H1 (cell line): ENCODE results near the gene ACOT6. TPM values are rescaled to one million over a fixed set of nuclear protein-coding genes. Genes with fewer than 3 reads are reported as not detected.

Experiments used
- CTCF ChIA-PET: fragments of 300-600 bp; sonication (Branson Sonifier 250); formaldehyde crosslinking; loops from one replicate; lab custom pipeline; 2021; ENCODE audit not compliant: partially characterized antibody; lab: Charles Lee
- POLR2A ChIA-PET: fragments of 300-600 bp; sonication (Branson Sonifier 250); formaldehyde crosslinking; loops from one replicate; lab custom pipeline; 2021; ENCODE audit warnings: inconsistent platforms; ENCODE audit not compliant: partially characterized antibody; lab: Charles Lee
- DNase-seq, 2 experiments: peaks; one replicate each; pipeline versions ENCODE4 v3.0.0 to v3.0.0-alpha.2; 2010 to 2022; ENCODE audit warnings: low spot score in 2 of 2, low read depth in 1 of 2, mixed read lengths in 1 of 2
- FAIRE-seq: peaks from 2 replicates; lab custom pipeline; 2011; peaks lifted over from hg19 to GRCh38; lab: Jason Lieb, UNC
- H2AFZ ChIP-seq: 2 replicates; pipeline ENCODE4 v1.8.1; 2012; ENCODE audit warnings: low read length, inconsistent platforms
- H2AK5ac ChIP-seq: 2 replicates; pipeline ENCODE4 v1.6.1; 2013; ENCODE audit warnings: low read depth, low read length
- H2BK120ac ChIP-seq: replicated peaks from 2 replicates; pipeline ENCODE3; 2013; ENCODE audit warnings: low read depth, low read length, inconsistent platforms
- H2BK12ac ChIP-seq: 2 replicates; pipeline ENCODE4 v1.6.1; 2013; ENCODE audit warnings: low read depth, low read length
- H2BK15ac ChIP-seq: 2 replicates; pipeline ENCODE4 v1.6.1; 2013; ENCODE audit warnings: low read length
- H2BK20ac ChIP-seq: 2 replicates; pipeline ENCODE4 v1.6.1; 2013; ENCODE audit warnings: low read length
- H2BK5ac ChIP-seq: 2 replicates; pipeline ENCODE4 v1.6.1; 2013; ENCODE audit warnings: low read depth, low read length
- H3K14ac ChIP-seq: 2 replicates; pipeline ENCODE4 v1.6.1; 2013; ENCODE audit warnings: inconsistent platforms; ENCODE audit not compliant: insufficient read length
- H3K18ac ChIP-seq: 2 replicates; pipeline ENCODE4 v1.6.1; 2013; ENCODE audit warnings: low read length; ENCODE audit errors: extremely low read depth
- H3K23ac ChIP-seq: 2 replicates; pipeline ENCODE4 v1.6.1; 2013; ENCODE audit warnings: inconsistent platforms; ENCODE audit not compliant: insufficient read length
- H3K23me2 ChIP-seq: 2 replicates; pipeline ENCODE4 v1.6.1; 2013; ENCODE audit warnings: low read depth, low read length
- H3K27ac ChIP-seq: 2 replicates; pipeline ENCODE4 v1.6.1; 2011; ENCODE audit warnings: low read depth, low read length, inconsistent platforms
- H3K27me3 ChIP-seq, 4 experiments: replicated peaks in 1 of 4; 1 replicate in 1 of 4; 2 replicates in 3 of 4; pipeline versions ENCODE4 v1.6.1 to v1.8.1; 2011 to 2013; ENCODE audit warnings: low read length in 3 of 4, mild to moderate bottlenecking in 3 of 4, inconsistent platforms in 2 of 4, mixed read lengths in 2 of 4, moderate library complexity in 1 of 4; ENCODE audit not compliant: control insufficient read depth in 3 of 4, insufficient read depth in 3 of 4; ENCODE audit errors: extremely low read depth in 1 of 4
- H3K36me3 ChIP-seq, 4 experiments: 2 replicates each; pipeline versions ENCODE4 v1.6.1 to v1.8.1; 2011 to 2013; ENCODE audit warnings: mild to moderate bottlenecking in 4 of 4, low read length in 3 of 4, moderate library complexity in 2 of 4, control low read depth in 1 of 4, inconsistent platforms in 1 of 4; ENCODE audit not compliant: insufficient read depth in 4 of 4, control insufficient read depth in 2 of 4
- H3K4ac ChIP-seq: replicated peaks from 2 replicates; pipeline ENCODE3; 2013; ENCODE audit warnings: low read length, low read depth, mixed read lengths, inconsistent platforms; ENCODE audit not compliant: insufficient read length
- H3K4me1 ChIP-seq, 4 experiments: replicated peaks in 1 of 4; 1 replicate in 1 of 4; 2 replicates in 3 of 4; pipeline versions ENCODE4 v1.6.1 to v1.8.1; 2011 to 2013; ENCODE audit warnings: low read length in 3 of 4, inconsistent platforms in 2 of 4, mixed read lengths in 1 of 4; ENCODE audit not compliant: insufficient read depth in 4 of 4, control insufficient read depth in 3 of 4
- H3K4me2 ChIP-seq, 2 experiments: 2 replicates each; pipeline versions ENCODE4 v1.6.1 to v1.8.1; 2011 to 2013; ENCODE audit warnings: low read depth in 2 of 2, low read length in 2 of 2, control low read depth in 1 of 2, inconsistent platforms in 1 of 2, mild to moderate bottlenecking in 1 of 2; ENCODE audit not compliant: insufficient read depth in 1 of 2
- H3K4me3 ChIP-seq, 4 experiments: fragments of 200-600, 300-600 bp in 1 of 4; sonication (generic), shearing (Covaris generic), sonication (Bioruptor Twin) in 1 of 4; 2 replicates each; pipeline versions ENCODE4 v1.5.1 to v1.8.1; 2011 to 2016; ENCODE audit warnings: low read length in 4 of 4, low read depth in 3 of 4, control low read depth in 2 of 4, inconsistent platforms in 2 of 4, mild to moderate bottlenecking in 2 of 4, mixed read lengths in 1 of 4, moderate library complexity in 1 of 4; ENCODE audit not compliant: insufficient read depth in 2 of 4; ENCODE audit errors: extremely low read depth in 1 of 4
- H3K56ac ChIP-seq: replicated peaks from 2 replicates; pipeline ENCODE3; 2013; ENCODE audit warnings: low read depth, mild to moderate bottlenecking, mixed read lengths, low read length, inconsistent platforms; ENCODE audit not compliant: insufficient read length
- H3K79me1 ChIP-seq: 2 replicates; pipeline ENCODE4 v1.6.1; 2013; ENCODE audit warnings: low read depth, low read length, control low read depth
- H3K79me2 ChIP-seq, 2 experiments: 2 replicates each; pipeline versions ENCODE4 v1.6.1 to v1.8.1; 2012 to 2013; ENCODE audit warnings: low read length in 2 of 2, mild to moderate bottlenecking in 2 of 2, inconsistent platforms in 1 of 2; ENCODE audit not compliant: insufficient read depth in 2 of 2, control insufficient read depth in 1 of 2
- H3K9ac ChIP-seq, 4 experiments: replicated peaks in 1 of 4; 1 replicate in 1 of 4; 2 replicates in 3 of 4; pipeline versions ENCODE4 v1.6.1 to v1.8.1; 2011 to 2013; ENCODE audit warnings: low read depth in 3 of 4, low read length in 3 of 4, control low read depth in 2 of 4, mild to moderate bottlenecking in 2 of 4, moderate library complexity in 2 of 4, inconsistent platforms in 1 of 4; ENCODE audit errors: extremely low read depth in 1 of 4
- H3K9me3 ChIP-seq, 2 experiments: 2 replicates each; pipeline versions ENCODE4 v1.6.1 to v1.8.1; 2012 to 2013; ENCODE audit warnings: mild to moderate bottlenecking in 2 of 2, moderate library complexity in 2 of 2, control low read depth in 1 of 2, inconsistent platforms in 1 of 2, low read depth in 1 of 2, low read length in 1 of 2, mixed read lengths in 1 of 2; ENCODE audit not compliant: insufficient read depth in 2 of 2
- H4K20me1 ChIP-seq, 2 experiments: replicated peaks in 1 of 2; 2 replicates each; pipeline versions ENCODE3 to v1.8.1; 2011 to 2013; ENCODE audit warnings: inconsistent platforms in 2 of 2, low read length in 2 of 2, mild to moderate bottlenecking in 1 of 2; ENCODE audit not compliant: insufficient read depth in 2 of 2, control insufficient read depth in 1 of 2
- H4K5ac ChIP-seq: 2 replicates; pipeline ENCODE4 v1.6.1; 2013; ENCODE audit warnings: low read length, low read depth, mixed read lengths, inconsistent platforms; ENCODE audit not compliant: insufficient read length
- H4K8ac ChIP-seq: 2 replicates; pipeline ENCODE4 v1.8.0; 2013; ENCODE audit warnings: mild to moderate bottlenecking, moderate library complexity, low read length, inconsistent platforms; ENCODE audit not compliant: insufficient read depth; ENCODE audit errors: extremely low read depth
- H4K91ac ChIP-seq: replicated peaks from 2 replicates; pipeline ENCODE3; 2013; ENCODE audit warnings: low read length, mixed read lengths, inconsistent platforms; ENCODE audit not compliant: insufficient read length
- CHD1 ChIP-seq: IDR thresholded peaks from 2 replicates; pipeline ENCODE4 v1.6.1; 2012; ENCODE audit warnings: low read depth, low read length, improper control_type of control experiment
- CREB1 ChIP-seq: IDR thresholded peaks from 2 replicates; pipeline ENCODE4 v1.6.1; 2012; ENCODE audit warnings: inconsistent platforms
- E2F6 ChIP-seq: IDR thresholded peaks from 2 replicates; pipeline ENCODE4 v1.6.1; 2012; ENCODE audit warnings: inconsistent platforms
- FOSL1 ChIP-seq: IDR thresholded peaks from 2 replicates; pipeline ENCODE4 v1.6.1; 2011; ENCODE audit warnings: mild to moderate bottlenecking, low read depth, low read length, moderate library complexity; ENCODE audit not compliant: insufficient read depth
- GABPA ChIP-seq: IDR thresholded peaks from 2 replicates; pipeline ENCODE4 v1.6.1; 2011; ENCODE audit warnings: mild to moderate bottlenecking, low read length, moderate library complexity, borderline replicate concordance; ENCODE audit not compliant: insufficient read depth
- RFX5 ChIP-seq: IDR thresholded peaks from 2 replicates; pipeline ENCODE4 v1.6.1; 2011; ENCODE audit warnings: low read depth, low read length, improper control_type of control experiment, borderline replicate concordance
- WGBS, 2 experiments: shearing (Covaris generic) in 1 of 2; methylation state at CpG; one replicate each; pipeline versions ENCODE4 v1.1.6 to v1.1.7; 2013 to 2015; ENCODE audit warnings: low lambda C conversion rate in 2 of 2, mixed read lengths in 2 of 2, inconsistent platforms in 1 of 2, low coverage in 1 of 2, missing lambda C conversion rate in 1 of 2; ENCODE audit not compliant: insufficient replicate concordance in 2 of 2, insufficient coverage in 1 of 2, insufficient read length in 1 of 2; ENCODE audit errors: extremely low coverage in 1 of 2, missing lambda C conversion rate in 1 of 2; 5-methylcytosine and 5-hydroxymethylcytosine counted together
- polyA plus RNA-seq, 7 experiments: library from polyadenylated mRNA; depleted of rRNA in 3 of 7; stranded (reverse) in 5 of 7; unstranded in 2 of 7; fragments of >200 nt in 5 of 7; fragments of 200-250 nt in 2 of 7; gene quantifications; 1 replicate in 5 of 7; 2 replicates in 1 of 7; 4 replicates in 1 of 7; pipeline versions ENCODE4 v1.2.1 to v1.2.3, GENCODE V29; 2011 to 2013; ENCODE audit warnings: missing spikeins in 2 of 7, mixed read lengths in 2 of 7
- total RNA-seq: library from RNA; stranded (reverse); fragmentation: NEBNext Ultra II Directional; extraction: Animal tissue kit (Norgen Biotek cat#: 25700); gene quantifications from 2 replicates; pipeline ENCODE4 v1.2.1, GENCODE V29; 2021

ACOT6 gene
- total and polyA plus RNA-seq, 2 of the 8 experiments (the other 6 are each of a cell fraction or from before 2014, with no cell fraction given) = not detected

- H3K9ac ChIP-seq = peak overlapping the region; percentile 45 to 64 (median 58); a peak in 5 of 7 replicates
- H4K91ac ChIP-seq = no peak overlapping the region
- DNase-seq = no peak
- no peaks in the 10 kb centered on the region for H3K36me3 ChIP-seq
- no peak overlapping the region for H2BK20ac ChIP-seq
- no peaks in the 10 kb centered on the region; a peak in 1 of 7 replicates for H3K27me3 ChIP-seq
- 16% methylated on average over 7 of the region's 7 CpGs; no CpG with 5 or more reads in 1 of the 2 experiments for WGBS, 2 experiments
- H3K18ac ChIP-seq = no peak overlapping the region
- no peak overlapping the region for H3K56ac ChIP-seq
- H2AK5ac ChIP-seq = no peak overlapping the region
- peak overlapping the region; percentile 87 to 96 (median 94) for H3K4me3 ChIP-seq
- H3K23me2 ChIP-seq = peaks cover 4% of the 10 kb centered on the region; the same call in 1 of the 2 replicates
- H2BK12ac ChIP-seq = no peak overlapping the region
- no peak overlapping the region for H4K5ac ChIP-seq
- peaks cover 0 to 3% of the 10 kb centered on the region in 2 experiments; a peak in 2 of 4 replicates for H3K79me2 ChIP-seq
- no peak overlapping the region for H4K8ac ChIP-seq
- FAIRE-seq = no peak
- H3K4me2 ChIP-seq = peak overlapping the region; percentile 74 to 77
- 0 out of 2 replicates have a peak, but pooled peaks cover 2% of the 10 kb centered on the region for H3K79me1 ChIP-seq
- TF ChIP-seq CHD1 = no peak
- TF ChIP-seq RFX5 = no peak
- TF ChIP-seq GABPA = no peak
- TF ChIP-seq CREB1 = no peak
- no peak for TF ChIP-seq E2F6
- TF ChIP-seq FOSL1 = no peak
- no peak overlapping the region for H2BK5ac ChIP-seq
- H2BK15ac ChIP-seq = no peak overlapping the region
- H3K14ac ChIP-seq = no peak overlapping the region
- no peak overlapping the region for H3K23ac ChIP-seq
- H3K4ac ChIP-seq = no peak overlapping the region
- H4K20me1 ChIP-seq = no peaks in the 10 kb centered on the region
- ChIA-PET POLR2A (interaction anchor here (0.8 to 1.2 kb wide), 2 partner anchors 12 to 72 kb away, joined by 3 to 4 read pairs; no protein-coding TSS in a partner anchor), CTCF (interaction anchor here (1.6 kb wide), 1 partner anchor 12 kb away, joined by 6 read pairs; no protein-coding TSS in a partner anchor)
- H2BK120ac ChIP-seq = no peak overlapping the region
- H3K27ac ChIP-seq = no peak overlapping the region
- H3K4me1 ChIP-seq = peaks cover 0 to 5% (median 2%) of the 10 kb centered on the region in 4 experiments; a peak in 2 of 7 replicates
- no peaks in the 10 kb centered on the region for H3K9me3 ChIP-seq
- no peak overlapping the region for H2AFZ ChIP-seq
Measured at GRCh38 chr14:73645248-73645610, 32.9 kb downstream of the ACOT6 start.
